Smooth muscle cell (in vitro differentiated cells): ENCODE data around the gene SIK3. TPM values are rescaled to one million over a fixed set of nuclear protein-coding genes. Genes with fewer than 3 reads are reported as not detected.

Experiments used
- DNase-seq: peaks from one replicate; lab custom pipeline; 2025; ENCODE audit not compliant: unreplicated experiment; lab: John Stamatoyannopoulos, UW
- H2AFZ ChIP-seq: fragments of 200-600 bp; sonication (generic); 2 replicates; pipeline ENCODE4 v1.6.0; 2016; ENCODE audit warnings: antibody characterized with exemption, low read depth, mild to moderate bottlenecking
- H3F3A ChIP-seq: fragments of 200-600 bp; sonication (generic); 2 replicates; pipeline ENCODE4 v1.6.0; 2017; ENCODE audit warnings: antibody characterized with exemption, low read depth
- H3K27ac ChIP-seq: fragments of 200-600 bp; sonication (generic); 2 replicates; pipeline ENCODE4 v1.5.1; 2016; ENCODE audit warnings: low read depth, mild to moderate bottlenecking
- H3K27me3 ChIP-seq: fragments of 200-600 bp; sonication (generic); 2 replicates; pipeline ENCODE4 v1.6.1; 2016; ENCODE audit warnings: low read depth, mild to moderate bottlenecking
- H3K36me3 ChIP-seq: fragments of 200-600 bp; sonication (generic); 2 replicates; pipeline ENCODE4 v1.5.1; 2016; ENCODE audit warnings: low read depth
- H3K4me1 ChIP-seq: fragments of 200-600 bp; sonication (generic); 2 replicates; pipeline ENCODE4 v1.5.1; 2016; ENCODE audit warnings: low read depth
- H3K4me2 ChIP-seq: fragments of 200-600 bp; sonication (generic); 2 replicates; pipeline ENCODE4 v1.6.0; 2016; ENCODE audit warnings: mild to moderate bottlenecking
- H3K4me3 ChIP-seq: fragments of 200-600 bp; sonication (generic); 2 replicates; pipeline ENCODE4 v1.5.1; 2016; ENCODE audit warnings: mild to moderate bottlenecking
- H3K79me2 ChIP-seq: fragments of 200-600 bp; sonication (generic); 2 replicates; pipeline ENCODE4 v1.6.0; 2016; ENCODE audit warnings: low read depth, mild to moderate bottlenecking
- H3K9ac ChIP-seq: fragments of 200-600 bp; sonication (generic); 2 replicates; pipeline ENCODE4 v1.6.0; 2016; ENCODE audit warnings: low read depth
- H3K9me3 ChIP-seq: fragments of 200-600 bp; sonication (generic); replicated peaks from 2 replicates; pipeline ENCODE4 v1.5.1; 2016; ENCODE audit warnings: low read depth
- H4K20me1 ChIP-seq: fragments of 200-600 bp; sonication (generic); 2 replicates; pipeline ENCODE4 v1.6.0; 2016; ENCODE audit warnings: low read depth
- WGBS: methylation state at CpG from one replicate; pipeline ENCODE4 v1.1.7; 2016; ENCODE audit warnings: low lambda C conversion rate; 5-methylcytosine and 5-hydroxymethylcytosine counted together
- polyA plus RNA-seq: library from polyadenylated mRNA; unstranded; fragments of >200 nt; fragmentation: Nextera tagmentation; extraction: Ambion mirVana; gene quantifications from 2 replicates; pipeline ENCODE4 v1.2.1, GENCODE V29; 2016
- total RNA-seq: library from RNA; depleted of rRNA; stranded (reverse); fragments of >200 nt; gene quantifications from 2 replicates; pipeline ENCODE4 v1.2.3, GENCODE V29; 2014
- TF ChIP-seq, protein P1 (sequence below): fragments of 200-600 bp; sonication (generic); IDR thresholded peaks from 2 replicates; pipeline ENCODE4 v1.5.1; 2017; ENCODE audit warnings: borderline replicate concordance, mild to moderate bottlenecking, antibody characterized with exemption; ENCODE audit not compliant: insufficient read depth, poor library complexity, severe bottlenecking

SIK3 gene
- total and polyA plus RNA-seq, 2 experiments from 2014 or later: 11.0 to 11.9 TPM

DNA sequence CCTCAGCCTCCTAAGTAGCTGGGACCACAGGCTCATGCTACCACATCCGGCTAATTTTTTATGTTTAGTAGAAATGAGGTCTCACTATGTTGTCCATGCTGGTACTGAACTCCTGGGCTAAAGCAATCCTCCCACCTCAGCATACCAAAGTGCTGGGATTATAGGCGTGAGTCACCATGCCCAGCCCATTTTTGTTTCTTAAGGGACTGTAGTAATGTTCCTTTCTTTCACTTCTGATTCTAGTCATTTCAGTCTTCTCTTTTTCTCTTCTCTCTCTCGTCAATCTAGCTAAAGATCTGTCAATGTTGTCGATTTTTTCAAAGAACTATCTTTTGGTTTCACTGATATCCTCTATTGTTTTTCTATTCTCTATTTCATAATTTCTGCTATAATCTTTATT is 149.8 kb downstream of the SIK3 start:
- peaks cover under 1% of the 10 kb centered on the region for H4K20me1 ChIP-seq
- no peaks in the 10 kb centered on the region for H3F3A ChIP-seq
- no peak overlapping the region for H3K4me3 ChIP-seq
- H2AFZ ChIP-seq: no peak overlapping the region
- no peaks in the 10 kb centered on the region for H3K4me1 ChIP-seq
- no peaks in the 10 kb centered on the region for H3K9me3 ChIP-seq
- no peak overlapping the region for H3K4me2 ChIP-seq
- H3K27ac ChIP-seq: no peak overlapping the region
- DNase-seq: no peak
- no peaks in the 10 kb centered on the region for H3K27me3 ChIP-seq
- TF ChIP-seq, protein P1, sequence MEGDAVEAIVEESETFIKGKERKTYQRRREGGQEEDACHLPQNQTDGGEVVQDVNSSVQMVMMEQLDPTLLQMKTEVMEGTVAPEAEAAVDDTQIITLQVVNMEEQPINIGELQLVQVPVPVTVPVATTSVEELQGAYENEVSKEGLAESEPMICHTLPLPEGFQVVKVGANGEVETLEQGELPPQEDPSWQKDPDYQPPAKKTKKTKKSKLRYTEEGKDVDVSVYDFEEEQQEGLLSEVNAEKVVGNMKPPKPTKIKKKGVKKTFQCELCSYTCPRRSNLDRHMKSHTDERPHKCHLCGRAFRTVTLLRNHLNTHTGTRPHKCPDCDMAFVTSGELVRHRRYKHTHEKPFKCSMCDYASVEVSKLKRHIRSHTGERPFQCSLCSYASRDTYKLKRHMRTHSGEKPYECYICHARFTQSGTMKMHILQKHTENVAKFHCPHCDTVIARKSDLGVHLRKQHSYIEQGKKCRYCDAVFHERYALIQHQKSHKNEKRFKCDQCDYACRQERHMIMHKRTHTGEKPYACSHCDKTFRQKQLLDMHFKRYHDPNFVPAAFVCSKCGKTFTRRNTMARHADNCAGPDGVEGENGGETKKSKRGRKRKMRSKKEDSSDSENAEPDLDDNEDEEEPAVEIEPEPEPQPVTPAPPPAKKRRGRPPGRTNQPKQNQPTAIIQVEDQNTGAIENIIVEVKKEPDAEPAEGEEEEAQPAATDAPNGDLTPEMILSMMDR: no peak
- H3K36me3 ChIP-seq: no peaks in the 10 kb centered on the region
- 82% methylated on average over 4 of the region's 4 CpGs for WGBS
- no peaks in the 10 kb centered on the region for H3K79me2 ChIP-seq
- no peak overlapping the region for H3K9ac ChIP-seq

DNA sequence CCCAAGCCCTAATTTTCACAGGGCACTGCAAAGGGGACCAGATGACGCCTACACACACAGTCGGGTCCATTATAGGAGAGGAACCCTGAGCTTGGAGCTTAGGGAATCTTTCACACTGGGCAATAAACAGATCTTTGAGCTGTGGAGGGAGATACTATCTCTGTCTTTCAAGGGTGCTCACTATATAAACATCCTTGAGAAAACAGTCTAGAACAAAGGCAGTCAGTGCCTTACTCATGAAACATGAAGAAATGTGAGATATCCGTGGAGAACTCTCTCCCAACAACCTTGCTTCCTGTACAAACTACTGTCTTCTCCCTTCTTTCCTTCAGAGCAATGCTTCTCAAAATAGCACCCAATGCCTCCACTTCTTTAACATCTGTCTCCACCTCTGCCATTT is 151.8 kb downstream of the SIK3 start:
- H3K27ac ChIP-seq: no peak overlapping the region
- TF ChIP-seq, protein P1: no peak
- H3K36me3 ChIP-seq: no peaks in the 10 kb centered on the region
- no peaks in the 10 kb centered on the region for H3K27me3 ChIP-seq
- DNase-seq: no peak
- H3K4me1 ChIP-seq: no peaks in the 10 kb centered on the region
- no peak overlapping the region for H3K4me3 ChIP-seq
- H3K4me2 ChIP-seq: no peak overlapping the region
- no peaks in the 10 kb centered on the region for H3F3A ChIP-seq
- H3K9ac ChIP-seq: no peak overlapping the region
- 49% methylated on average over 3 of the region's 3 CpGs for WGBS
- H3K79me2 ChIP-seq: no peaks in the 10 kb centered on the region
- H2AFZ ChIP-seq: no peak overlapping the region
- no peaks in the 10 kb centered on the region for H4K20me1 ChIP-seq
- no peaks in the 10 kb centered on the region for H3K9me3 ChIP-seq

DNA sequence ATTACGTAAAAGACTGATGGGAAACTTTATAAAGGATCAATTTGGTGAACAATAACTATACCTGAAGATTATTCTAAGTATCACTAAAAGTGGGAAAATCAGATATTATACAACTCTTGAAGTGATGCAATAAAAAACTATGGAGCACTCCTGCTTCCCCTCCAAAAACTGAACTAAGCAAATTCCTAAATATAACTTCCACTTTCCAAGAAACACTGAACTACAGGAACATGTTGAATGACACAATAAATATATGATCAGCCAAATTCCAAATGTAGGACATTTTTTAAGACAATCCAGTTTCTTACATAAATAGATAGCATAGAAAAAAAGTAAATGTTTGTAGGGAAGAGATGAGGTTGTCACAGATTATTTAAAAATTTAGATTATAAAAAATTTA is 158.7 kb downstream of the SIK3 start:
- TF ChIP-seq, protein P1: no peak
- Histone ChIP-seq H3K4me1 (no peaks in the 10 kb centered on the region), H3K4me2 (no peak overlapping the region), H3K4me3 (no peak overlapping the region), H3F3A (no peaks in the 10 kb centered on the region), H3K9me3 (no peaks in the 10 kb centered on the region), H2AFZ (no peak overlapping the region), H3K79me2 (no peaks in the 10 kb centered on the region), H4K20me1 (no peaks in the 10 kb centered on the region), H3K9ac (no peak overlapping the region), H3K27me3 (no peaks in the 10 kb centered on the region), H3K27ac (no peak overlapping the region), H3K36me3 (no peaks in the 10 kb centered on the region)
- no peak for DNase-seq
- WGBS: 100% methylated on average over 1 of the region's 1 CpG

DNA sequence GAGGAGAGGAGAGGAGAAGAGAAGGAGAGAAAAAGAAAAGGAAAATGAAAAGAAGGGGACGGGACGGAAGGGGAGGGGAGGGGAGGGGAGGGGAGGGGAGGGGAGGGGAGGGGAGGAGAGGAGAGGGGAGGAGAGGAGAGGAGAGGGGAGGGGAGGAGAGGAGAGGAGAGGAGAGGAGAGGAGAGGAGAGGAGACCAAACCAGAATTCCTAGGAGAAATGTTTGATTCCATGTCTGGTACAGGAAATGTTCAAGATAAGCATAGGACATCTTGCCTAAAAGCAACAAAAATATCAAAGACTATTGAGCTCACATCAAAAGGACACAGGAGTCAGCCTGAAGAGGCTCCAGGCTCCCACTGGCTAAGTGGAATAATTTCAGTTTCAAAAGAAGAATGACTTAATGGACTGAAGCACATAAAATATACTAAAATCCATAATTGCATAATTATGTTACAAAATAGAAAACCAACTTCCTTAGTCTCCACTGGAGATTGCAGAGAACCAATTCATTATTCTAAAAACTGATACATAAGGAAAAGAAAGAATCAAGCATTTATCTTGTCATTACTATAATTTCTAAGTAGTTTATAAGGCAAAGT is 159.7 kb downstream of the SIK3 start:
- no peaks in the 10 kb centered on the region for H3K27me3 ChIP-seq
- no peaks in the 10 kb centered on the region for H3K4me1 ChIP-seq
- H3F3A ChIP-seq: no peaks in the 10 kb centered on the region
- H3K9ac ChIP-seq: no peak overlapping the region
- no peaks in the 10 kb centered on the region for H3K79me2 ChIP-seq
- H3K9me3 ChIP-seq: no peaks in the 10 kb centered on the region
- TF ChIP-seq, protein P1: no peak
- no peak overlapping the region for H2AFZ ChIP-seq
- H3K36me3 ChIP-seq: no peaks in the 10 kb centered on the region
- no CpG with 5 or more reads among the region's 2 CpGs for WGBS
- H3K4me2 ChIP-seq: no peak overlapping the region
- no peak for DNase-seq
- H4K20me1 ChIP-seq: no peaks in the 10 kb centered on the region
- no peak overlapping the region for H3K4me3 ChIP-seq
- no peak overlapping the region for H3K27ac ChIP-seq
